ENCODE results near the gene ABI2. TPM values are rescaled to one million over a fixed set of nuclear protein-coding genes. Genes with fewer than 3 reads are reported as not detected.

Gene ABI2
- total RNA-seq, 2 experiments from 2014 or later, result 34.0 to 40.9 TPM

DNA sequence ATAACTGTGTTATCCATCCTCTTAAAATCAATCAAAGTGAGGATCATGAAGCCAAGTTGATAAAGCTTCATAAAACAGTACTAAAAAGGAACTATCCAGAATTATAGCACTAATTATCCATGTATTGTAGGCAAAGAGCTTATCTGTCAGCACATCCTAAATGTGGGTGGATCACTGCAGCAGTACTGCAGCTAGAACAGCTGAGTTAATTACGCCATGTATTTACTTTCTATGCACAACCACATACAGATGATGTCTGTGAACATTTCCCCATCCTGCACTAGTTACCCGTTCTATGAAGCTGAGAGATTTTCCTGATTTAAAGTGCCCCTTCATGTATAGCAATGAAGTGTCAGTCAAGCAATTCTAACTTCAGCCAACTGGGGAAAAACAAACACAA, 110.3 kb downstream of the ABI2 start:
- Mint-ChIP-seq H3K27me3 (ENCODE audit: low read depth) (no peaks in the 10 kb centered on the region), H3K4me1 (ENCODE audit: low read depth) (no peaks in the 10 kb centered on the region), H3K36me3 (ENCODE audit: low read depth) (peaks cover 10% of the 10 kb centered on the region), H3K27ac (no peak overlapping the region), H3K4me3 (no peak overlapping the region), H3K9me3 (no peaks in the 10 kb centered on the region)
- no peak for DNase-seq
- intact Hi-C loops (cut with micrococcal nuclease), result no loop called here
- CTCF ChIA-PET, result interaction anchor here (0.5 to 3.3 kb wide), 4 partner anchors 10 to 384 kb away, joined by 3 to 11 read pairs (median 3); no protein-coding TSS in a partner anchor

GRCh38 chr2:203440671-203441070, 112.5 kb downstream of the ABI2 start:
- peaks cover 12% of the 10 kb centered on the region for H3K36me3 Mint-ChIP-seq (ENCODE audit: low read depth)
- no peak overlapping the region for H3K27ac Mint-ChIP-seq
- no peaks in the 10 kb centered on the region for H3K4me1 Mint-ChIP-seq (ENCODE audit: low read depth)
- intact Hi-C loops (cut with micrococcal nuclease), result no loop called here
- H3K9me3 Mint-ChIP-seq, result no peaks in the 10 kb centered on the region
- no peaks in the 10 kb centered on the region for H3K27me3 Mint-ChIP-seq (ENCODE audit: low read depth)
- no peak for DNase-seq
- H3K4me3 Mint-ChIP-seq, result no peak overlapping the region
- CTCF ChIA-PET, result interaction anchor here (3.3 kb wide), 1 partner anchor 13 kb away, joined by 11 read pairs; no protein-coding TSS in a partner anchor

GRCh38 chr2:203441463-203441862, 113.3 kb downstream of the ABI2 start:
- intact Hi-C loops (cut with micrococcal nuclease), result no loop called here
- no peak overlapping the region for H3K4me3 Mint-ChIP-seq
- no peaks in the 10 kb centered on the region for H3K4me1 Mint-ChIP-seq (ENCODE audit: low read depth)
- H3K36me3 Mint-ChIP-seq (ENCODE audit: low read depth), result peaks cover 13% of the 10 kb centered on the region
- H3K9me3 Mint-ChIP-seq, result no peaks in the 10 kb centered on the region
- no peak for DNase-seq
- no peaks in the 10 kb centered on the region for H3K27me3 Mint-ChIP-seq (ENCODE audit: low read depth)
- H3K27ac Mint-ChIP-seq, result no peak overlapping the region
- CTCF ChIA-PET, result interaction anchor here (0.6 to 1.4 kb wide), 3 partner anchors 13 to 473 kb away, joined by 3 to 6 read pairs (median 4); no protein-coding TSS in a partner anchor

DNA sequence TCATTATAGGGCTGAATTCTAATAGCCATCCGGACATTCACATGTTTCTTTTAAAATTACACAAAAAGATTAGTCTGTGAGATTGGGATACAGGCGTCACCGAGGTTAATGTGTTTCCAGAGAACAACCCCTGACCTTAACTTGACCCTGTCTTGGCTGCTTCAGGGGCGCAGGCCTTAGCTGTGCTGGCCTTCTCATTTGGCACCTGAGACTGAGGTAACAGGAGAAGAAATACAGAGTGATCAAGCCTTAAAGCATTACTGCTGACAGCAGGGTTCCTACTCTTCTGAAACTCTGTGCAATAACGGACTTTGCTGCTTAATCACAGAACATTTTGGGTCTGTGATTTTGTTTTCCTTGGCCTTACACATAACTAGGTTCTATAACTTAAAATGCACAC, 114.3 kb downstream of the ABI2 start:
- intact Hi-C loops (cut with micrococcal nuclease), result no loop called here

GRCh38 chr2:203444738-203445137, 116.5 kb downstream of the ABI2 start:
- H3K9me3 Mint-ChIP-seq, result no peaks in the 10 kb centered on the region
- DNase-seq, result no peak
- no peaks in the 10 kb centered on the region for H3K4me1 Mint-ChIP-seq (ENCODE audit: low read depth)
- no peak overlapping the region for H3K4me3 Mint-ChIP-seq
- CTCF ChIA-PET, result no interaction called here
- H3K36me3 Mint-ChIP-seq (ENCODE audit: low read depth), result peaks cover 9% of the 10 kb centered on the region
- intact Hi-C loops (cut with micrococcal nuclease), result no loop called here
- H3K27me3 Mint-ChIP-seq (ENCODE audit: low read depth), result no peaks in the 10 kb centered on the region
- H3K27ac Mint-ChIP-seq, result no peak overlapping the region

More for the DNA sequence above, 114.3 kb downstream of the ABI2 start:
- H3K4me1 Mint-ChIP-seq (ENCODE audit: low read depth), result no peaks in the 10 kb centered on the region
- no peak overlapping the region for H3K27ac Mint-ChIP-seq
- DNase-seq, result no peak
- H3K9me3 Mint-ChIP-seq, result no peaks in the 10 kb centered on the region
- H3K27me3 Mint-ChIP-seq (ENCODE audit: low read depth), result no peaks in the 10 kb centered on the region
- CTCF ChIA-PET, result interaction anchor here (1.4 kb wide), 1 partner anchor 12 kb away, joined by 6 read pairs; no protein-coding TSS in a partner anchor
- no peak overlapping the region for H3K4me3 Mint-ChIP-seq
- H3K36me3 Mint-ChIP-seq (ENCODE audit: low read depth), result peaks cover 13% of the 10 kb centered on the region

- no peaks in the 10 kb centered on the region for H3K9me3 Mint-ChIP-seq
- intact Hi-C loops (cut with micrococcal nuclease), result no loop called here
- H3K36me3 Mint-ChIP-seq (ENCODE audit: low read depth), result peaks cover 9% of the 10 kb centered on the region
- CTCF ChIA-PET, result interaction anchor here (0.7 kb wide), 1 partner anchor 12 kb away, joined by 4 read pairs; no protein-coding TSS in a partner anchor
- no peaks in the 10 kb centered on the region for H3K4me1 Mint-ChIP-seq (ENCODE audit: low read depth)
- no peak overlapping the region for H3K4me3 Mint-ChIP-seq
- no peak for DNase-seq
- no peak overlapping the region for H3K27ac Mint-ChIP-seq
- no peaks in the 10 kb centered on the region for H3K27me3 Mint-ChIP-seq (ENCODE audit: low read depth)
Observed at GRCh38 chr2:203446071-203446481, 117.9 kb downstream of the ABI2 start.

DNA sequence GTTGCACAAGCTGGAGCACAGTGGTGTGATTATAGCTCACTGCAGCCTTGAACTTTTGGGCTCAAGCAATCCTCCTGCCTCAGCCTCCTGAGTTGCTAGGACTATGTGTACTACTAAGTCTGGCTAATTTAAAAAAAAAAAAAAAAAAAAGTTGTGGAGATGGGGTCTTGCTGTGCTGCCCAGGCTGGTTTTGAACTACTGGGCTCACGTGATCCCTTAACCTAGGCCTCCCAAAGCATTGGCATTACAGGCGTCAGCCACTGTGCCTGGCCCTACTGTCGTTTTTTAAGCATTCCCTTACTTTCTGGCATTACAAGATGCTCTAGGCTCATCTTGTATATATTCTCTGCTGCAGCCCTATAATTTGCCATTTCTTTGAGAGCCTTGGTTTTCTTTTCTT, 118.6 kb downstream of the ABI2 start:
- Mint-ChIP-seq H3K4me3 (no peak overlapping the region), H3K36me3 (ENCODE audit: low read depth) (peaks cover 5% of the 10 kb centered on the region), H3K27ac (no peak overlapping the region), H3K27me3 (ENCODE audit: low read depth) (no peaks in the 10 kb centered on the region), H3K9me3 (no peaks in the 10 kb centered on the region), H3K4me1 (ENCODE audit: low read depth) (no peaks in the 10 kb centered on the region)
- no peak for DNase-seq
- intact Hi-C loops (cut with micrococcal nuclease), result loop anchor here (1.0 kb wide), 1 partner anchor 28 kb away; no protein-coding TSS in a partner anchor
- CTCF ChIA-PET, result interaction anchor here (0.7 kb wide), 1 partner anchor 12 kb away, joined by 4 read pairs; no protein-coding TSS in a partner anchor

- no peak overlapping the region for H3K27ac Mint-ChIP-seq
- CTCF ChIA-PET, result interaction anchor here (1.0 kb wide), 1 partner anchor 364 kb away, joined by 3 read pairs; no protein-coding TSS in a partner anchor
- H3K4me3 Mint-ChIP-seq, result no peak overlapping the region
- intact Hi-C loops (cut with micrococcal nuclease), result loop anchor here (5.0 kb wide), 1 partner anchor 538 kb away; the partner anchor contains the start of genes CARF and WDR12
- H3K9me3 Mint-ChIP-seq, result no peaks in the 10 kb centered on the region
- no peak for DNase-seq
- H3K27me3 Mint-ChIP-seq (ENCODE audit: low read depth), result no peaks in the 10 kb centered on the region
- H3K4me1 Mint-ChIP-seq (ENCODE audit: low read depth), result peaks cover 2% of the 10 kb centered on the region
- peaks cover 3% of the 10 kb centered on the region for H3K36me3 Mint-ChIP-seq (ENCODE audit: low read depth)
Observed at GRCh38 chr2:203450561-203450960, 122.4 kb downstream of the ABI2 start.

DNA sequence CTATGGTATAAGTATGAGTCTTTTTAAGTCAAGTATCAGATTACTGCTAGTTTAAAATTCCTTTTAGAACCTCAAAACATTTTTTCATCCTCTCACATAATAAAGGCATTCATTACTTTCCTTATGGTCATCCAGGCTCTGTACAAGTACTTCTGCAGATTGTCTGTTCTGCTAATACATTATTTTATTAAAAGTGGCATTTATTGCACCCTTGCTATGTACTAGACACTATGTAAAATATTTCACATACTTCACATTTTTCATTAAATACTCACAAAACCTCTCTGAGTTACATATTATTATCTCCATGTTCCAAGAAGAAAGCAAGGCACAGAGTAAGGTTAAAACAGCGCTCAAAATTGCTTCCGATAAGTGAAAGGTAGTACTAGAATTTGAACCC, 122.8 kb downstream of the ABI2 start:
- no peaks in the 10 kb centered on the region for H3K9me3 Mint-ChIP-seq
- intact Hi-C loops (cut with micrococcal nuclease), result loop anchor here (5.0 kb wide), 1 partner anchor 539 kb away; the partner anchor contains the start of genes CARF and WDR12
- H3K27me3 Mint-ChIP-seq (ENCODE audit: low read depth), result no peaks in the 10 kb centered on the region

GRCh38 chr2:203451689-203452088, 123.5 kb downstream of the ABI2 start:
- H3K36me3 Mint-ChIP-seq (ENCODE audit: low read depth), result peaks cover 2% of the 10 kb centered on the region
- no peak overlapping the region for H3K4me3 Mint-ChIP-seq
- CTCF ChIA-PET, result no interaction called here
- H3K27ac Mint-ChIP-seq, result no peak overlapping the region
- no peak for DNase-seq
- no peaks in the 10 kb centered on the region for H3K9me3 Mint-ChIP-seq
- intact Hi-C loops (cut with micrococcal nuclease), result loop anchor here (5.0 kb wide), 1 partner anchor 539 kb away; the partner anchor contains the start of genes CARF and WDR12
- no peaks in the 10 kb centered on the region for H3K27me3 Mint-ChIP-seq (ENCODE audit: low read depth)
- peaks cover 2% of the 10 kb centered on the region for H3K4me1 Mint-ChIP-seq (ENCODE audit: low read depth)

More for the DNA sequence above, 122.8 kb downstream of the ABI2 start:
- DNase-seq, result no peak
- CTCF ChIA-PET, result no interaction called here
- Mint-ChIP-seq H3K4me3 (no peak overlapping the region), H3K27ac (no peak overlapping the region), H3K36me3 (ENCODE audit: low read depth) (peaks cover 3% of the 10 kb centered on the region), H3K4me1 (ENCODE audit: low read depth) (peaks cover 2% of the 10 kb centered on the region)

DNA sequence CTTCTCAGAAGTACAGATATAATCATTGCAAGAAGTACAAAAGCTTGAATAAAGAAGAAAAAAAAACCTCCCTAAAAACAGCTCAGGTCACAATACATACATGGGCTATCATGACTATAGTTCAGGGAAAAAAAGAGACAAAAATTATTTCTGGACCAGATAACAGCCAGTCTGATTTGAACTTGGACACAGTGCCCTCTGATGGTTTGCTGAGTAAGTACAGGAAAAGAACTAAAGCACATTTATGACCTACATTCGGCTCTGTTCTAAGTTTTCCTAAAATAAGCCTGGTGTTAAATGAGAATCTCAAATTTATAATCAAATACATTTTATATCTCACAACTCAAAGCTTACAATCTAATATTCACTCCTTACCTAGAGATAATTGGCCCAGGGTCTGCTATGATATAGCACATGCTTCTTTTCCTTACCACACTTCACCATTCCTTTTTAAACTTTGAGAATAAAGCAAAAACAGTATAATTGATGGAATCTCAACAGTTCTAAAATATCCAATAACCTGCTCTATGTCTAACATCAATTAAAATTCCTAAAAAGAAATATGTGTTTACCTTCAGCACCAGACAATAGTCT, 125.8 kb downstream of the ABI2 start:
- CTCF ChIA-PET, result interaction anchor here (0.6 to 3.6 kb wide), 16 partner anchors 10 to 456 kb away, joined by 3 to 16 read pairs (median 4); no protein-coding TSS in a partner anchor
- DNase-seq, result peak; percentile 54

GRCh38 chr2:203455209-203455608, 127.0 kb downstream of the ABI2 start:
- Mint-ChIP-seq H3K4me3 (no peak overlapping the region), H3K4me1 (ENCODE audit: low read depth) (peaks cover 2% of the 10 kb centered on the region), H3K27ac (no peak overlapping the region), H3K36me3 (ENCODE audit: low read depth) (peaks cover 4% of the 10 kb centered on the region), H3K27me3 (ENCODE audit: low read depth) (no peaks in the 10 kb centered on the region), H3K9me3 (no peaks in the 10 kb centered on the region)
- CTCF ChIA-PET, result interaction anchor here (0.6 to 3.6 kb wide), 6 partner anchors 8 to 217 kb away, joined by 3 to 11 read pairs (median 5); no protein-coding TSS in a partner anchor
- no peak for DNase-seq
- intact Hi-C loops (cut with micrococcal nuclease), result loop anchor here (2.0 kb wide), 1 partner anchor 624 kb away; no protein-coding TSS in a partner anchor

More for the DNA sequence above, 125.8 kb downstream of the ABI2 start:
- no peak overlapping the region for H3K27ac Mint-ChIP-seq
- peaks cover 2% of the 10 kb centered on the region for H3K4me1 Mint-ChIP-seq (ENCODE audit: low read depth)
- H3K4me3 Mint-ChIP-seq, result no peak overlapping the region
- no peaks in the 10 kb centered on the region for H3K27me3 Mint-ChIP-seq (ENCODE audit: low read depth)
- no peaks in the 10 kb centered on the region for H3K9me3 Mint-ChIP-seq
- H3K36me3 Mint-ChIP-seq (ENCODE audit: low read depth), result peaks cover 2% of the 10 kb centered on the region
- intact Hi-C loops (cut with micrococcal nuclease), result loop anchor here (1.0 to 5.0 kb wide), 5 partner anchors 229 to 880 kb away; partner anchors contain the start of genes CARF and WDR12
